ENCODE results near the gene AP3D1.
A peak's percentile ranks its signal among the peaks of the same experiment; 100 is the strongest.

Gene AP3D1

DNA sequence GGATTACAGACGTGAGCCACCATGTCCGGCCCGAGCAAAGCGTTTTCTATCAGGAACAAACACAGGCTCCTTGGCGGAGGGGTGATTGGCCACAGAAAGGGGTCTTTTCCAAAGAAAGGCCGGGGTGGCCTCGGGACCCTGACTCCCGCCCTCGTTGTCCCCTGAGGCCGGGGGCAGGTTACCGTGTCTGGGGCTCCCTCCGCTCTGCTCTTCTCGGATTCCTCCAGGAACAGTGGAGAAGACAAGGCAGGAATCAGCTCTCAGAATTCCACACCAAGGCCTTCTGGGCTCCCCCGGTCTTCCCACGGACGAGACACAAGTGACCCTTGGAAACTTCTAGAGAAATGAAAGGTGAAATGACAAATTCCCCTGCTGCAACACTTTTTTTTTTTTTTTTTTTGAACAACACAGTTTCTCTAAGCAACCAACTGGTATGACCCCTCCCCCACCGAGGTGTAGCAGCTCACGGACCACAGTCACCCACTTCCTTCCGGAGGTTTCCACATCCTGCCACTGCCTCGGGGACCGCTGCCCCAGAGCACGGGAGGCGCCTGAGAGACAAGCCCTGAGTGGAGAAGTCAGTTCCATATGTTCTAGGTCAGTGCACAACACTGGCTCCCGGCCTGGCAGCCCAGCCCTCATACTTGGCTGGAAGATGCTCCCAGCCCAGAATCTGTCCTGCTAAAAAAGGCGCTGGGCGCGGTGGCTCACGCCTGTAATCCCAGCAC is 66.2 kb downstream of the AP3D1 start:
- peak; percentile 79 for DNase-seq (ENCODE audit: low spot score)

DNA sequence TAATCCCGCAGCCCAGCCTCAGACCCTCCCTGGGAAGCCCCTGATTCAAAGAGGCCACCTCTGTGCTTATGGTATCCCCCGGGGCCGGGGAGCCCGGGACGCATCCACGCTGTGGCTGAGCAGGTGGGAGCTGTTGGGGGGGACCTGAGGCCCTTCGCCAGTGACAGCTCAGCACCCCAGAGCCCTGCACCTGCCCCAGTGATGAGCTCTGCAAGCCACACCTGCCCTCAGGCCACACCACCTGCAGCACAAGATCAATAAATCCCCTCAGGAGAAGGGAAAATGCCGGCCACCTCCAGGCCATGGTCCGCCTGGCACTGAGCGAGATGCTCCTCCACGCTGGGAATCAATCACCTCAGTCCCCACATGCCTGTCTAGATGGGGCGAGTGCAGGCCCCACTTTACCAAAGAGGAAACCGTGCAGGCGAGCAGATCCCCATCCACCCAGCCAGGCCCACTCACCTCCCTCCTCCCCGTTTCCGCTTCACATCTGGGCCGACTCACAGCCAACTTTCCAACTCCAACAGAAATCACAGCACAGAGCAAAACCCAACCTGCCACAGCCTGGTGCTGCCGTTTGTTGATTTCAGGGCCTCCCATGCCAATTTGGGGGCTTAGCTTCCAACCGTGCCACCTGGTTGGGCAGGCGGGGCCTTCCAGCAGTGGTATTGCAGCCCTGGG is 68.1 kb downstream of the AP3D1 start:
- no peak for DNase-seq (ENCODE audit: low spot score)

DNA sequence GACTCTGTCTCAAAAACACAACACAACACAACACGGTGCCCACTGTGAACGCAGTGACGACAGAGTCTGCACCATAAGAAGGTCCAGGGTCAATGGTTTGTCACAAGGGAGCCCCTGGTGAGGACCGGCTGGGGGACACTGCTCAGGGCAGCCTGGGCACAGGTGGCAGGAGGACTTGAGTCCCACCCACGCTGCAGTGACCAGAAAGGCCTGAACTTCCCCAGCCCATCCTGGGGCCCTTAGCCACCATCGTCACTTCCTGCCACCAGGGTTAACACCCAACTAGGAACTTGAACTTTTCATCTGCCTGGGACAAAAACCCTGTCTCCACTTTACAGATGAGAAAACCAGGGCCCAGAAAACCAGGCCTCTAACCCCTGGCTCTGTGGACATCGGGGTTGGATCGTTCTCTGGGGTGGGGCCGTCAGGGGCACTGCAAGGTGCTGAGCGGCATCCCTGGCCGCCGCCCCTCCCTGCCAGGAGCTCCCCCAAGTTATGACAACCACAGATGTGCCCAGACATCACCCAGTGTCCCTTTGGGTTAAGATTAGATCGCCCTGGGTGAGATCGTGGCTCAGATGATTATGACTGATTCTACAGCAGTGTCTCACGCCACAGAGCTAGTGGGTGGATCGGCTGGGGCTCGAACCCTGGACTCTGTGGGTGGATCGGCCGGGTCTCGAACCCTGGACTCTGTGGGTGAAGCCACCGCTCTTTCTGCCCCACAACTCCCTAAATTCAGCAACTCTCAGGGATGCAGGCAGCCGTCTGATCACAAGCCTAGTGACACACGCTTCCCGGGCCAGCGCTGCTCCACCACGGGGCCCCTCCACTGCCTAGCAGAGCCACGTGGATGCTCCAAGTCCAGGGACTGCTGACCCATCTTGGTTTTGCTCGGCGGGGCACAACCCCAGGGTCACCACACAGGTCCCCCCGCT is 69.2 kb downstream of the AP3D1 start:
- no peak for DNase-seq (ENCODE audit: low spot score)

DNA sequence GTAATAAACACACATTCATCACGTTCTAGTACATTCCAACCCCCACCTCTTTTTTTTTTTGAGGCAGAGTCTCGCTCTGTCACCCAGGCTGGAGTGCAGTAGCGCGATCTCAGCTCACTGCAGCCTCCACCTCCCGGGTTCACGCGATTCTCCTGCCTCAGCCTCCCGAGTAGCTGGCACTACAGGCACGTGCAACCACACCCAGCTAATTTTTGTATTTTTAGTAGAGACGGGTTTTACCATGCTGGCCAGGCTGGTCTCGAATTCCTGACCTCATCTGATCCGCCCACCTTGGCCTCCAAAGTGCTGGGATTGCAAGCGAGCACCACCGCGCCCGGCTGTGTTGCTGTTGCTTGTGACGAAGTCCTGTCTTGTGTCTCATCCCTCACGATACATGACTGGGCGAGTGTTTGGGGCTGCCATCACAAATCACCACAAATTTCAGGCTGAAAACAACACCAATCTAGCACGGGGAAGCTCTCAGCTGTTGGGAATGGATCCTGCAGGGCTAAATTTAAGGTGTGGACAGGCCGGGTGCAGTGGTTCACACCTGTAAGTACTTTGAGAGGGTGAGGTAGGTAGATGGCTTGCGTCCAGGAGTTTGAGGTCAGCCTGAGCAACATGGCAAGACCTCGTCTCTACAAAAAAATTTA is 70.9 kb downstream of the AP3D1 start:
- DNase-seq (ENCODE audit: low spot score), result no peak

DNA sequence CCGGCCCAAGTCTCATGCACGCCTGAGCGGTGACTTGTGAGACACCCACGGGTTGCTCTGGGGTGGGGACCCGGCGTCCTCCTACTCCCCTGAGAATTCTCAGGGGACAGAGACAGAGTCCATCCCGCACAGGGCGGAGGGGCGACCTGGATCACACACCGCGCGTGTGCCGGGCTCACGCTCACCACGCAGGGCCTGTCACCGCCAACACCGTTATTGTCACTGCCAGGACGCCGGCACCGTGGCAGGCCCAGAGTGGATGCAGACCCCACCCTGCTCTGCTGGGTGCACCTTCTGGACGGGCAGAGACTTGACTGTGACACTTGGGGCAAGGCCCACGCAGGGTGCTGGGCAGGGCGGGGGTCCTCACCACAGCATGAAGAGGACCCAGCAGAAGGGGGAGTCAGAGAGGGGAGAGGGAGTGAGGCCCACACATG is 71.5 kb downstream of the AP3D1 start:
- DNase-seq (ENCODE audit: low spot score), result no peak

DNA sequence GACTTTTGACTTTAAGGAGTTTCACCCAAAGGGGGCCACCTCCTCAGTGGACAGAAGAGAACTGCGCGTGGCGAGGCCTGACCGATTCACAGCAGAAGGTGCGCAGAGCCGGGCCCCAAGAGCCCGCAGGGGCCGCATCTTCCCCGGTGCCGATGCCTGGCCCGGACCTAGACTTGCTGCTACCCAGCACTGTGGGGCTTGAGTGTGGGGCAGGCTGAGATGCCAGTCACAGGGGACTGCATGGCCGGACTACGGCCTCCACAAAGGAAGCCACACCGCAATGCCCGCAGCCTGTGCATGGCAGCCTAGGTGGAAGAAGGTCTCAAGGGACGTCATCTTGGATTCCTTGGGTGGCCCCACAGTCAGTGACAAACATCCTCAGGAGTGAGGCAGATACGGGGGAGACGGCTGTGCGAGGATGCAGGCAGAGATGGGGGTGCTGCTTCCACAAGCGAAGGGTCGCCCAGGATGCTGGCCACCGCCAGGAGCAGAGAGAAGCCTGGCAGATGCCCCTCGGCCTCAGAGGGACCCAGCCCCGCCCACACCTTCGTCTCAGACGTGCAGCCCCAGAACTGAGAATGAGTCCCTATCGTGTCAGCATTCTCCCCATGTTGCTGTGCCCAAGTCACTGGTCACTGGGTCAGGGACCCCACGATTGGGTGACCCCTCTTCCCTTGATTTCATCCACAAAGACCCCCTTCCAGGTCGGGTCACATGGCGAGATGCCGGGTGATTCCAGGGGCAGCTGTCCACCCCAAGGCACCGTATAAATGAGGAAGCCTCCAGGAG is 72.1 kb downstream of the AP3D1 start:
- DNase-seq (ENCODE audit: low spot score), result no peak

DNA sequence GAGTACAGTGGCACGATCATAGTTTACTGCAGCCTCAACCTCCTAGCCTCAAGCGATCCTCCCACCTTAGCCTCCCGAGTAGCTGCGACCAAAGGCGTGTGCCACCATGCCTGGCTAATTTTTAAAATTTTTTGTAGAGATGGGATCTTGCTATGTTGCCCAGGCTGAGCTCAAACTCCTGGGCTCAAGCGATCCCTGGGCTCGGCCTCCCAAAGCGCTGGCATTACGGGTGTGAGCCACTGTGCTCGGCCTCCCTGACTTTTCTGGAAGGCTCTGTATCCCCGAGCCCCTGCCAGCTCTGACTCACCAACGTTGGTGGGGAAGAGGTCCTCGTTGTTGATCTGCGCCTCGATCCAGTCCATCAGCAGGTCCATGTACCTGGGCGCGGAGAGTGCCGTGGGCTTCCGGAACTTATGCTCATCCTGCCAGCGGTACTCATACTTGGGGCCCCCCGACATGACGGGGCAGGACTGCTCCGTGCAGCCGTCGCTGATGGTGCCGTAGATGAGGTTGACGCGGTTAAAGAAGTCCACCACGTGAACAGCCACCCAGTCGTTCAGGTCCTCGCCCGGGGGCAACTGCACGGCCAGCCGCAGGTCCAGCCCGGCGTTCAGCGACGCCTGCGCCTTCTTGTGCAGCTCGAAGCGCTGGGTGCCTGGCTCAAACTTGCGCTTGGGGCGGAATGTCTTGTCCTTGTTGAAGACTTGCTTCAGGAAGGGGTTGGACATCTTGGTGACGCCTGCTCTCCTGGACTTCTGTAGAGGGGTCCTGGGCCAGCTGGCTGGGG is 73.3 kb downstream of the AP3D1 start:
- DNase-seq (ENCODE audit: low spot score), result no peak

DNA sequence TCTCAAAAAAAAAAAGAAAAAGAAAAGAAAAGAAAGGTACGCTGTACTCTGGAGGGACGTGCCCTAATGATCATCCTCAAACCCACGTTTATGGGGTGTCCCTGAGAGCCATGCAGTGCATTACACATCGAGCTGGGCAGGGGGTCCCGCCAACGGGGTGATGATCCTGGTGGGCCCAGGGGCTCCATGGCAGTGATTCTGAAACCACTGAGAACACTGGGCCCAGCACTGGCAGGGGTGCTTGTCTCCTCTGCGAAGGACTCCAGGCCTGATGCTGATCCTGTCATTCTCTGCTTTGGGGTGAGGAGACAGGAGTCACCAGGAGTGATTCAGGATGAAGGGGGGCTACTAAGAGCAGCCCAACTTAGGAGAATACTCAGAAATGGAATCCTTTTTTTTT is 74.0 kb downstream of the AP3D1 start:
- no peak for DNase-seq (ENCODE audit: low spot score)

DNA sequence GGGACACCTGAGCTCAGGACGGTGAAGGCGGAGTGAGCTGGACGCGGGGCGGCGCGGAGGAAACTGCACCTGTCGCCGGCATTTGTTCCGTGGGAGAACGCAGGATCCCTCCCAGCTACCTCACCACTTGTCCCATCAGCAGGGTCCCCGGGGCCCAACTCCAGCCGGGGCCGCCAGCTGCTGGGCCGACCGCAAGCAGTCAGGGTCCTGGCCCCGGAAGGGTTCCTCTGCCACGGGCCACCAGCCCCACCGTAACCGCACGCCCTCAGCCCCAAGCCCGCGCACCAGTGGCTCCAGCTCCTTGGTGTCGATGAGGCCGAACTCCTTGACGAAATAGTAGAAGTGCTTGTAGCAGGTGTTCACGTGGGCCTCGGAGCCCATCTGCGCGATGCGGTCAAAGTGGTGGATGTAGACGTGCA is 74.8 kb downstream of the AP3D1 start:
- DNase-seq (ENCODE audit: low spot score), result no peak

DNA sequence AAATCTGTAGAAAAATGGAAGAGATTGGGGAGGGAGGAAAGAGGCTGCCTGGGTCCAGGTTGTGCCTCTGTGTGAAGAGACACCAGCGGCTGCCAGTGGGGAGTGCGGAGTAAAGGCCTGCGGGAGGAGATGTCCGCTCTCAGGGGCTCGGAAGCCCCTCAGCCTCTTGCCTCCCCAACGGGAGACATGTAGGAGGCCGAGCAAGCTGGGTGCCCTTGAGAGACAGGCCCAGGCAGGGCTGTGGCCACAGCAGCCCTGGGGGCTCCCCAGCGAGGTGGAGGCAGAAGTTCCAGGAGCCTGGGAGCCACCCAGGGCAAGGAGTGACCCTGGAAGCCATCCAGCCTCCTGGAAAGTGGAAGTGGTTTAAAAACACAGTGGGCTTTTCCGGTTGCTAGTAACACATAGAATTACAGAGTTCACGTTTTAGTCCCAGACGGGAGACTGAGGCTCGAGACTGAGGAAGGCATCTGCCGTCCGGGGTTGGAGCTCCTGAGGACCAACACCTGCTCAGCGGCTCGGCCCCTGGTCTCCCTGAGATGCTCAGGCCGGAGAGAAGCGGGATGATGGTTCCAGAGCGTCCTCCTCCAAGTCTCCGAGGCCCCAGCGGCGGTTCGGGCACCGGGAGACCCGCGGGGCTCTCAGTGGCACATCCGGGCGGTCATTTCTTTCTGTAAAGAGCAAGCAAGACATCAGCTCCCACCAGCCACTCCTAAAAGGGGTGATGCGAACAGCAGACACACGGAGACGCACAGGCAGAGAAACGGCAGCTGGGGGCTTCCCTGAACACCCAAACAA is 78.4 kb downstream of the AP3D1 start:
- no peak for DNase-seq (ENCODE audit: low spot score)

DNA sequence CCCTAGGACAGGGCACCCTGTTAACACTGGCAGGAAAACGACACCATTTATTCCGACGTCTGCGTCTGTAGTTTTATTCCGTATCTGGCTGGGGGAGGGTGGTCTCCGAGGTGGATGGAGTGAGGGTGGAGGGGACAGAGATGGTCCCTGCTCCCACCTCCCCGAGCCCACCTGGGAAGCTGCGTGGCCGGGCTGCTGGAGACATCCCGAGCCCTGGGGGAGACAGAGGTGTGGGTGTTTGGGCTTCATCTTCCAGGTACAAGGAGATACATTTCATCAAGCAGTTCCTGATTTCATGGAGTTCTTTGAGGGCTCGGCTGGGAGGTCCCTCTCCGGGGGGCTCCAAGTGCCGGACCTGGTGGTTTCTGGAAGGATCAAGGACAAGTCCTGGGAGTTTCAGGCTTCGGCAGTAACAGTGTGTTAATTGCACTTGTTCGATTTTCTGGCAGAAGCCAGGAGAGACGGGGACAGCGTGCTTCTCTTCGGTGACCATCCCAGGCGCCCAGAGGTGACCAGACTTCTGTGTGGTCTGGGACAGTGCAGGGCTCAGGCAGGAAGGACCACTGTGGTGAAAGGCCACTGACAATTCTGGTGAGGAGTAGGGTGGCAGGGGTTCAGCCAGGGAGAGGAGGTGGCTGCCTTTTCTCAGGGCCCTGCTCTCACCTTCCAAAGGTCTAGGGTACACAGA is 80.2 kb downstream of the AP3D1 start:
- DNase-seq (ENCODE audit: low spot score), result no peak

DNA sequence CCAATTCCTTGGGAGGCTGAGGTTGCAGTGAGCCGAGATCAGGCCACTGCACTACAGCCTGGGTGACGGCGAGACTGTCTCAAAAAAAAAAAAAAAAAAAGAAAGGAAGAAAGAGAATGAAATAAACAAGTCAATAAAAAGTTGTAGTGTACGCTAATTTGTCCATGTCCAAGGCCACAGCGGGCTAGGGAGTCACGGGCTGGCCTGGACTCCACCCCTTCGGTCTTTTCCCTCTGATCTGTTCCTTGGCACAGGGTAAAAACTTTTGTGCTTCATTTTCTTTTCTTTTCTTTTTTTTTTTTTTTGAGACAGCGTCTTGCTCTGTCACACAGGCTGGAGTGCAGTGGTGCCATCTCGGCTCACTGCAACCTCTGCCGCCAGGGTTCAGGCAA is 80.9 kb downstream of the AP3D1 start:
- DNase-seq (ENCODE audit: low spot score), result no peak

DNA sequence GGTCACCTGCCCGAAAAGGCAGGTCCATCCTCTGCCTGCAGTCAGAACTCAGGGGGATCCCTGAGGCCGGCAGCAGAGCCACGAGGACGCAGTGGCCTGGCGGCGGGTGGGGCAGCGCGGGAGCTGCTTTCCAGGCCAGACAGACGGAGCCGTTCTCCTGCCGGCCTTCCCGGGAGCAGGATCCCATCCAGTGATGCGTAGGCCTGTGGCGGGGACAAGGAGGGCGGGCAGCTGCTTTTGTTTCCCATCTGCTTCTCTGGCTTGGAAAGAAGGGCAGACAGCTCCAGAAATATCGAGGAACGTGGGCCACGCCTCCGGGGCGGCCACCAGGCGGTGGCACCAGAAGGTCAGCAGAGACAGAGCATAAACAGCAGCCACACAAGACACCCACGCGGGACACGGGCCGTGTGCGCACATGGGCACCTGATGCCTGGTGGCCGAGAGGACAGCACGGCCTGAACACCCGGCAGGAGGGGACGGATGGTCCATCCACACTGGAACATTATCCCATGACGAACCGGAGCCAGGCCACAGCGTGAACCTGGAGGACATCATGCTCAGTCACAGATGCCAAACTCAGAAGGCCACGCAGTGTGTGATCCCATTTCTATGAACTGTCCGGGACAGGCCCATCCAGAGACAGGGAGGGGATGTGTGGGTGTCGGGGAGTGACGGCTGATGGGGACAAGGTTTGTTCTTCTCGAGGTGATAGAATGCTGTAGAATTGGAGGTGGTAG is 86.4 kb downstream of the AP3D1 start:
- DNase-seq (ENCODE audit: low spot score), result no peak

DNA sequence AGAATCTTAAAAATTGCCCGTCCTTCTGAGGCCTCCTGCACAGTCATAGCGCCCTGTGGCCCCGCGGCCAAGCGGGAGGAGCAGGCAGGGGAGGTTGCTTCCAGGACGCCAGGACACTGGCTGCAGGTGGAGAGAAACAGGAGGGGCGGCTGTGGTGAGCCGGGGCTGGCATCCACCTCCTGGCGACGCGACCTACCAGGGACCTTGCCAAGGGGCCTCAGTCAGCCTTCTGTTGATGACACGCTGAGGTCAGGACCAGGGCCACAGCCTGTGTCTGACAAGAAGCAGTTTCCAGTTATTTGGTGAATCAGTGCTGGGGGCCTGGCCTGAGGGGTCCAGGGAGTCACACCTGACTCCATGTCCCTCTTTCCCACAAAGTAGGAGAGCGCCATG is 87.0 kb downstream of the AP3D1 start:
- DNase-seq (ENCODE audit: low spot score), result no peak

DNA sequence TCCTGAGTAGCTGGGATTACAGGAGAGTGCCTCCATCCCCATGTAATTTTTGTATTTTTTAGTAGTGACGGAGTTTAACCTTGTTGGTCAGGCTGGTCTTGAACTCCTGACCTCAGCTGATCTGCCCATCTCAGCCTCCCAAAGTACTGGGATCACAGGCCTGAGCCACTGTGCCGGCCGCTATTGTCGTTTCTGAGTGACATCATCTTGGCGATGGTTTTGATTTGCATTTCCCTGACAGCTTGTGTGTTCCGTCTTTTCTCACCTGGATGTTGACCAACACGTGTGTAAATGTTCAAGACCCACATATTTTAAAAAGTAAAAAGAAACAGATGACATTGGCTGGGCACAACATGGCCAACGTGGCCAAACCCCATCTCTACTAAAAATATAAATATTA is 87.5 kb downstream of the AP3D1 start:
- no peak for DNase-seq (ENCODE audit: low spot score)

DNA sequence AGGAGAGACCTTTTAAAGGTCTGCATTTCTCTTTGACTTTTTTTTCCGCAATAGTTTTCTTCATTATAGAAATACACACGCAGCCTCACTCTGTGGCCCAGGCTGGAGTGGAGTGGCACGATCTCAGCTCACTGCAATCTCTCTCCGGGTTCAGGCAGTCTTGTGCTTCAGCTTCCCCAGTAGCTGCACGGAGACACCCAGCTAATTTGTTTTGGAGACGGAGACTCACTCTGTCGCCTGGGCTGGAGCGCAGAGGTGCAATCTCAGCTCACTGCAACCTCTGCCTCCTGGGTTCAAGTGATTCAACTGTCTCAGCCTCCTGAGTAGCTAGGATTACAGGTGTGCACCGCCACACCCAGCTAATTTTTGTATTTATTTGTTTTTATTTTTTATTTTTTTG is 88.6 kb downstream of the AP3D1 start:
- DNase-seq (ENCODE audit: low spot score), result no peak

DNA sequence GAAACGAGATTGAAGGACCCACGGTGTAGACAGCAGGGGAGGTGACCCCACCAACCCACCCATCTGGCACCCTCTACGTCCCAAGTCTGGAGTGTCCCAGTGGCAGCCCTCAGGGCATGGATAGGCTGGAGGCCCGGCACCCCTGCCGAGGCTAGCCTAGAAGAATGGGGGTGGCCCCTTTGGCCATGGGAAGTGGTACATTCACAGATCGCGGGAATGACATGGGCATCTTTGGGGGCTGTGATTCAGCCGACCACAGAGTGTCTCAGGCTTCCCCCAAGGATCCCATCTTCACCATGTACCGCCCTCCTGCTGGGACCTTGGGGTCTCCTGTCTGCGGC is 89.0 kb downstream of the AP3D1 start:
- no peak for DNase-seq (ENCODE audit: low spot score)

All from kidney tubule cell (primary cell).